GM06990 (cell line): ENCODE measurements around the gene KLB.
"Not testable (repeated sequence)": the region's sequence is repeated elsewhere in the genome, so short reads cannot be mapped to it uniquely, and the experiment has no call there.

Experiments used
- DNase-seq: peaks from one replicate; pipeline ENCODE4 v3.0.0-alpha.2; 2011; ENCODE audit not compliant: insufficient read length; ENCODE audit errors: extremely low read depth
- H3K27me3 ChIP-seq: replicated peaks from 2 replicates; pipeline ENCODE4 v1.6.0; 2011; ENCODE audit warnings: low read length; ENCODE audit not compliant: control insufficient read depth, insufficient read depth
- H3K36me3 ChIP-seq: 2 replicates; pipeline ENCODE4 v1.5.1; 2011; ENCODE audit warnings: low read length; ENCODE audit not compliant: control insufficient read depth, insufficient read depth
- H3K4me3 ChIP-seq: replicated peaks from 2 replicates; pipeline ENCODE4 v1.5.1; 2011; ENCODE audit warnings: low read depth, mild to moderate bottlenecking, control low read depth, low read length
- TF ChIP-seq, protein P1 (sequence below): IDR thresholded peaks from 2 replicates; pipeline ENCODE4 v1.5.1; 2011; ENCODE audit warnings: low read length, control low read depth, mild to moderate bottlenecking, inconsistent platforms; ENCODE audit not compliant: insufficient read depth, poor library complexity, severe bottlenecking

KLB gene

DNA sequence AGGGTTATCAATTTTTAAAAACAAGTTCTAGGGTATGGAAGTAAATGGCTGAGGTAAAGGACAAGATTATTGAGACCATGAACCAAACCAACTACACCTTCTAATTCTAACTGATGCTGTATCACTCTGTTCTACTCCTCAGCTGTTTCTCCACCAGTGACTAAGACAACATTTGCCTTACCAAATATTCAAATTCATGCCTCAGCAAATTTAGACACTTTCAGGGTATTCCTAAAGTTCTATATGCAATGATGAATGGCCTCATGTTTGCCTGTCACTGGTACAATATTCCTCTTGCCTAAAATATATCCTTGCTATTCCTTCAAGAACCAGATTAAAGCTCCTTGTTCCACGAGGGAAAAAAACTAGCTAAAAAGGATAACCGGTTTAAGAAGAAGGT is 47.0 kb downstream of the KLB start:
- no peaks in the 10 kb centered on the region for H3K27me3 ChIP-seq
- no peak for DNase-seq
- no peak overlapping the region for H3K4me3 ChIP-seq
- TF ChIP-seq, protein P1, sequence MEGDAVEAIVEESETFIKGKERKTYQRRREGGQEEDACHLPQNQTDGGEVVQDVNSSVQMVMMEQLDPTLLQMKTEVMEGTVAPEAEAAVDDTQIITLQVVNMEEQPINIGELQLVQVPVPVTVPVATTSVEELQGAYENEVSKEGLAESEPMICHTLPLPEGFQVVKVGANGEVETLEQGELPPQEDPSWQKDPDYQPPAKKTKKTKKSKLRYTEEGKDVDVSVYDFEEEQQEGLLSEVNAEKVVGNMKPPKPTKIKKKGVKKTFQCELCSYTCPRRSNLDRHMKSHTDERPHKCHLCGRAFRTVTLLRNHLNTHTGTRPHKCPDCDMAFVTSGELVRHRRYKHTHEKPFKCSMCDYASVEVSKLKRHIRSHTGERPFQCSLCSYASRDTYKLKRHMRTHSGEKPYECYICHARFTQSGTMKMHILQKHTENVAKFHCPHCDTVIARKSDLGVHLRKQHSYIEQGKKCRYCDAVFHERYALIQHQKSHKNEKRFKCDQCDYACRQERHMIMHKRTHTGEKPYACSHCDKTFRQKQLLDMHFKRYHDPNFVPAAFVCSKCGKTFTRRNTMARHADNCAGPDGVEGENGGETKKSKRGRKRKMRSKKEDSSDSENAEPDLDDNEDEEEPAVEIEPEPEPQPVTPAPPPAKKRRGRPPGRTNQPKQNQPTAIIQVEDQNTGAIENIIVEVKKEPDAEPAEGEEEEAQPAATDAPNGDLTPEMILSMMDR, result no peak
- peaks cover 22% of the 10 kb centered on the region for H3K36me3 ChIP-seq

DNA sequence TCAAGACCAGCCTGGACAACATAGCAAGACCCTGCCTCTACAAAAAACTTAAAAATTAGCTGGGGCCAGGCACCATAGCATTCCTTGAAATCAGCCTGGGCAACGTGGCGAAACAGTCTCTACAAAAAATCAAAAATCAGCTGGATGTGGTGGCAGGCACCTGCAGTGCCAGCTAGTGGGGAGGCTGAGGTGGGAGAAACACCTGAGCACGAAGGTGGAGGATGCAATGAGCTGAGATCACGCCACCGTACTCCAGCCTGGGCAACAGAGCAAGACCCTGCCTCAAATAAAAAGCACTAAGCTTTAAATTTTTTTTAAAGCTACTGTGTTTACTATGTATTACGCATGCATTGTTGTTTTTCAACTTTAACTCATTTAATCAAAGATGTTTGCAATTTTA is 48.8 kb downstream of the KLB start:
- no peak for DNase-seq
- TF ChIP-seq, protein P1, result no peak
- no peak overlapping the region for H3K4me3 ChIP-seq
- peaks cover 22% of the 10 kb centered on the region for H3K36me3 ChIP-seq
- H3K27me3 ChIP-seq, result no peaks in the 10 kb centered on the region

DNA sequence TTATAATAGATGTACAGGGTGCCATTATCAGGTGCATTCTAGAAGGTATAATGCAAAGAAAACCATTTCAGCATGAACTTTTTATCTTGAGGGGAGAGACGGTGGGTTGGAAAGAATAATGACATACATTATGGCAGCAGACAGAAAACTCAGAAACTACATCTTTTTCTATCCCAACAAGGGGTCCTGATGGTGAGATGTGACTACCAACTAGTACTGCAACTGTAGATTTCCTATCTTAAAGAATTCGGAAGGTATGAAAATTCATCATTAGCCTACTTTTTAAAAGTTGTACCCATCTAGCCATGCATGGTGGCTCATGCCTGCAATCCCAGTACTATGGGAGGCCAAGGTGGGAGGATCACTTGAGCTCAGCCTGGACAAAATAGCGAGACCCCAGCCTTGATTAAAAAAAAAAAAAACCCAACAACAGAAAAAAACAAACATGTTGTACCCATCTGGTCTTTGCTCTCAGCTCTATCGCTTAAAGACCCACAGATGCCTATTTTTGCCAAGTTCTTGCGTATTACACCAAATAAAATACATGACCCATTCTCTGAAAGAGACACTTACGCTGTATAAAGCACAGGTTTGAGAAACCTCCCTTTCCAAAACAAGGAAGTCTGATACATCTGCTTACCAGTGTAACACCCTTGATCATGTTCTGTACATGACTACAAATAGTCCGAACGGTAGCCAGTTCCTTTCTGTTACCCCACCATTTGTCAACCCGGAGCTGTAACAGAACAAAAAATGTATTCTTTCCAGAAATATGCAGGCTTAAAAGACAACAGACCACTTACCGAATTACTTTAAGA is 50.4 kb downstream of the KLB start:
- TF ChIP-seq, protein P1, result no peak
- H3K36me3 ChIP-seq, result peaks cover 16% of the 10 kb centered on the region
- H3K4me3 ChIP-seq, result peak overlapping the region; percentile 75
- H3K27me3 ChIP-seq, result no peaks in the 10 kb centered on the region
- DNase-seq, result no peak

DNA sequence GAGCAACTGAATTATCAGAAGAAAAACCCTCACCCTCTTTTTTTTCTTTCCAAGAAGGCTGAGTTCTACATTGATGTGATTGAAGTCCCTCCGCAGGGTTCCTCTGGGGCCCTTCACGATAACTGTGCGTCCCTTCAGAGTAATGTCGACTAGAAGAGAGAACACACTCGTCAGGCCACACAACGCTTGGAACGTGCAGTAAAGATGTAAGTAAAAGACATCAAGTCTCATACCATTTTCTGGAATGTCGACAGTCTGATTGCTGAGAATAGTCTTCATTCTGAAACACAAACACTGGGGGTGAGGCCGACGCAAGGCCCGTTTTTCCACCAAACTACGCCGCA is 51.4 kb downstream of the KLB start:
- Histone ChIP-seq H3K36me3 (peaks cover 17% of the 10 kb centered on the region), H3K4me3 (peak overlapping the region; percentile 75)
- not testable (repeated sequence) for DNase-seq, H3K27me3 ChIP-seq

DNA sequence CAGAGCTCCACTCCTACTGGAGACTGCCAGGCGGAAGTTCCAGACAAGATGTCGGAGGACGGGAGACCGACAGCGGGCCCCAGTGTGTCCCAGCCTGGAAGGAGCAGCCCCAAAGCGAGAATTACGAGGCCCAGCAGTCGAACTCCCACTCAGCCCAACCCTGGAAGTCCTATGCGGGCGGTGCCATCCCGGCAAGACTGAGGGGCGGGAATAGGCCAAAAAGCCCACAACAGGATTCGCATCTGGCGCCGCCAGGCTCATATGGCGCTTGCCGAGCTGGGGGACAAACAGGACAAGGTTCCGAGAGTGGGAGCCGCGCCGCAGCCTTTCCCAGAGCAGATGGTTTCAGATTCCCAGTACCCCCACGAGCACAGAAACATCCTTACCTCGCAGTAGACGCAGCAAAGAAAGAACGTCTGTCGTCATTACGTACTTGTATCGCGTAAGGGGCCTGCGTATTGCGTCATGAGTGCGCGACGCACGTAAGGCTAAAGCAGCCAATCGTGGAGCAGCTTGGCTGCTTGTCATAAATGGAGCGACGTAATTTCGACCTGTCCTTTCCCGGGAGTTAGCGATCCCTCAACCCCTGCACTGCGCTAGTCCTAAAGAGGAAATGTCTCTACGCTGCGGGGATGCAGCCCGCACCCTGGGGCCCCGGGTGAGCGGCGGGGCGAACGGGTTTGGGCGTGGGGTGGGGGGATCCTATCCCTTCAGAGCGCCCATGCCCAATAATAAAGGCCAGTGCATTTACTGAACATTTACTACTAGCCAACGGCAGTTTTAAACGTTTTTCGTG is 52.0 kb downstream of the KLB start, which contains the start of the genes LIAS and RPL9:
TSS of gene LIAS (plus strand) at position 552 of the 796 bp plus-strand sequence. CDS start at position 614, 62 bp downstream.
TSS of gene RPL9 (minus strand) at position 418 of the 796 bp plus-strand sequence. CDS start 483 bp downstream, outside the sequence.
- peak; percentile 91 for DNase-seq
- peaks cover 13% of the 10 kb centered on the region for H3K36me3 ChIP-seq
- H3K4me3 ChIP-seq, result peak within 1 kb of the TSS; percentile 75

More for the DNA sequence above, 52.0 kb downstream of the KLB start, which contains the start of the genes LIAS and RPL9:
- H3K27me3 ChIP-seq, result no peaks in the 10 kb centered on the region
- TF ChIP-seq, protein P1, result no peak
